Measurements from ENCODE around the gene DDX43. TPM values are rescaled to one million over a fixed set of nuclear protein-coding genes. Genes with fewer than 3 reads are reported as not detected.

Gene DDX43
- total RNA-seq, 1 donor from 2014 or later, result 2.2 TPM

GRCh38 chr6:73363537-73363875, 31.1 kb upstream of the DDX43 start:
- DNase-seq (ENCODE audit: low read depth), result no peak
- no peak overlapping the region for H3K4me3 ChIP-seq (ENCODE audit: low read depth, low read length)
- no peak for TF ChIP-seq CTCF (conservative IDR thresholded peaks at IDR 0.05; ENCODE audit: low read depth, low read length)

- no peak for TF ChIP-seq CTCF (conservative IDR thresholded peaks at IDR 0.05; ENCODE audit: low read depth, low read length)
- no peak overlapping the region for H3K4me3 ChIP-seq (ENCODE audit: low read depth, low read length)
- no peak for DNase-seq (ENCODE audit: low read depth)
These were observed 30.5 kb upstream of the DDX43 start for GRCh38 chr6:73364121-73364520.

GRCh38 chr6:73364549-73364948, 30.1 kb upstream of the DDX43 start:
- no peak overlapping the region for H3K4me3 ChIP-seq (ENCODE audit: low read depth, low read length)
- TF ChIP-seq CTCF (conservative IDR thresholded peaks at IDR 0.05; ENCODE audit: low read depth, low read length), result no peak
- no peak for DNase-seq (ENCODE audit: low read depth)

- H3K4me3 ChIP-seq (ENCODE audit: low read depth, low read length), result no peak overlapping the region
- DNase-seq (ENCODE audit: low read depth), result no peak
- TF ChIP-seq CTCF (conservative IDR thresholded peaks at IDR 0.05; ENCODE audit: low read depth, low read length), result no peak
These were observed 26.8 kb upstream of the DDX43 start for GRCh38 chr6:73367761-73368355.

- H3K4me3 ChIP-seq (ENCODE audit: low read depth, low read length), result no peak overlapping the region
- TF ChIP-seq CTCF (conservative IDR thresholded peaks at IDR 0.05; ENCODE audit: low read depth, low read length), result no peak
- DNase-seq (ENCODE audit: low read depth), result no peak
These were observed 26.0 kb upstream of the DDX43 start for GRCh38 chr6:73368675-73369074.

GRCh38 chr6:73369157-73369556, 25.5 kb upstream of the DDX43 start:
- H3K4me3 ChIP-seq (ENCODE audit: low read depth, low read length), result no peak overlapping the region
- DNase-seq (ENCODE audit: low read depth), result no peak
- no peak for TF ChIP-seq CTCF (conservative IDR thresholded peaks at IDR 0.05; ENCODE audit: low read depth, low read length)

GRCh38 chr6:73369563-73369962, 25.1 kb upstream of the DDX43 start, which contains the start of gene OOEP:
Gene OOEP, minus strand, starts transcription at chr6:73369897. Its CDS starts 105 bp downstream, at chr6:73369792.
- DNase-seq (ENCODE audit: low read depth), result no peak
- no peak within 1 kb of the TSS for H3K4me3 ChIP-seq (ENCODE audit: low read depth, low read length)
- no peak for TF ChIP-seq CTCF (conservative IDR thresholded peaks at IDR 0.05; ENCODE audit: low read depth, low read length)

Measured in epithelial cell of proximal tubule (primary cell).